Hematopoietic multipotent progenitor cell (in vitro differentiated cells): ENCODE data around the gene ZFP3. TPM values are rescaled to one million over a fixed set of nuclear protein-coding genes. Genes with fewer than 3 reads are reported as not detected.
A peak's percentile ranks its signal among the peaks of the same experiment; 100 is the strongest.
"Not testable (repeated sequence)": the region's sequence is repeated elsewhere in the genome, so short reads cannot be mapped to it uniquely, and the experiment has no call there.

Experiments
- DNase-seq, 3 donors: peaks; one replicate each; pipeline ENCODE4 v3.0.0-alpha.2; 2011 to 2015; ENCODE audit warnings: low read depth in 2 of 3, low spot score in 2 of 3
- total RNA-seq: library from RNA; depleted of rRNA; stranded (reverse); fragments of >200 nt; gene quantifications from one replicate; pipeline ENCODE4 v1.2.3, GENCODE V29; 2012

Gene ZFP3
- total RNA-seq, 1 donor, result 1.3 TPM

GRCh38 chr17:5077275-5077674 lies 992 bp upstream of the ZFP3 start:
- DNase-seq, result not testable (repeated sequence)

GRCh38 chr17:5077781-5078105 lies 524 bp upstream of the ZFP3 start:
- peak in 1 of 3 donors; percentile 17 for DNase-seq

- no peak for DNase-seq
Observed at GRCh38 chr17:5080591-5080990, 2.3 kb downstream of the ZFP3 start.

GRCh38 chr17:5092218-5093010 lies 14.1 kb downstream of the ZFP3 start:
- no peak for DNase-seq

- peak in 2 of 3 donors; percentile 54 to 68 for DNase-seq
Observed at GRCh38 chr17:5096731-5097100, 18.4 kb downstream of the ZFP3 start.

GRCh38 chr17:5097101-5097834 lies 19.0 kb downstream of the ZFP3 start:
- DNase-seq, result peak in 2 of 3 donors; percentile 84 to 89

- no peak for DNase-seq
Observed at GRCh38 chr17:5099271-5099670, 21.0 kb downstream of the ZFP3 start.

- DNase-seq, result no peak
Observed at GRCh38 chr17:5100832-5101231, 22.6 kb downstream of the ZFP3 start.

GRCh38 chr17:5110816-5111215 lies 32.5 kb downstream of the ZFP3 start:
- peak in 2 of 3 donors; percentile 54 to 78 for DNase-seq

- peak; percentile 71 to 92 (median 91) for DNase-seq
Observed at GRCh38 chr17:5111402-5112204, 33.3 kb downstream of the ZFP3 start, which contains the start of gene ZNF232. ZNF232 (minus strand) TSS chr17:5111878; CDS start chr17:5111822, 56 bp downstream.

GRCh38 chr17:5115673-5116651 lies 37.7 kb downstream of the ZFP3 start, which contains the start of gene USP6:
USP6 (plus strand) TSS chr17:5116032; CDS start chr17:5130368, 14,336 bp downstream.
- peak in 2 of 3 donors; percentile 39 to 54 for DNase-seq

- no peak for DNase-seq
Observed at GRCh38 chr17:5118219-5118618, 40.0 kb downstream of the ZFP3 start.

- DNase-seq, result no peak
Observed at GRCh38 chr17:5120036-5120435, 41.8 kb downstream of the ZFP3 start.

GRCh38 chr17:5120436-5121185 lies 42.3 kb downstream of the ZFP3 start:
- DNase-seq, result not testable (repeated sequence)

- no peak for DNase-seq
Observed at GRCh38 chr17:5121186-5121841, 43.0 kb downstream of the ZFP3 start.

- not testable (repeated sequence) for DNase-seq
Observed at GRCh38 chr17:5122056-5122455, 43.8 kb downstream of the ZFP3 start.

GRCh38 chr17:5122586-5123342 lies 44.5 kb downstream of the ZFP3 start:
- peak in 2 of 3 donors; percentile 18 to 49 for DNase-seq
